Erythroblast (primary cell): ENCODE measurements around the gene PHF21A.

ENCODE experiments used
- GATA1 ChIP-seq: IDR thresholded peaks from 2 replicates; pipeline ENCODE4 v1.6.1; 2011; ENCODE audit warnings: low read depth, mild to moderate bottlenecking, control low read depth, low read length, moderate library complexity
- POLR2A ChIP-seq: IDR thresholded peaks from 2 replicates; pipeline ENCODE4 v1.6.1; 2011; ENCODE audit warnings: mild to moderate bottlenecking, low read length

GRCh38 chr11:46038529-46038928 is 82.7 kb downstream of the PHF21A start:
- TF ChIP-seq POLR2A (no peak), GATA1 (no peak)
